Body of pancreas (tissue), 4 donors: ENCODE data around the gene THSD4.

Experiments
- POLR2A ChIP-seq, 3 donors: fragments of 450-650 bp; IDR thresholded peaks; one replicate each; pipeline ENCODE4 v1.6.1; 2016; ENCODE audit warnings: antibody characterized with exemption in 3 of 3, mild to moderate bottlenecking in 2 of 3
- TF ChIP-seq, protein P1 (sequence below), 7 experiments: fragments of 450-650 bp in 4 of 7; fragments of 200-600 bp in 3 of 7; sonication (generic) in 3 of 7; IDR thresholded peaks; one replicate each; pipeline ENCODE4 v1.5.1; 2016 to 2019; ENCODE audit warnings: antibody characterized with exemption in 7 of 7

DNA sequence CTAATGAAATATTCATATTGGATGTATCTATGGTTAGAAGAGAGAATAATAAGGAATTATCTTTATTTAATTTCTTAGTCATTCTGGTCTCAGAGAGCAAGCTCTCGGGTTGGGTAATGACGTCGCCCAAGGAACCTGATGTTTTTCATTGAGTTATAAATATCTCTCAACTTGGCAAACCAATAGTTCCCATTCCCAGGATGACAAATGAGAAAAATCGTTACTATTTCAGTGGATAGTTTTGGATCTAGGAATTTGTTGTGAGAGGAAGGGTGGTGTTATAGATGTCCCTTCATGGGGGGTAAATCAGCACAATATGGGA is 532.2 kb downstream of the THSD4 start:
- TF ChIP-seq, protein P1, sequence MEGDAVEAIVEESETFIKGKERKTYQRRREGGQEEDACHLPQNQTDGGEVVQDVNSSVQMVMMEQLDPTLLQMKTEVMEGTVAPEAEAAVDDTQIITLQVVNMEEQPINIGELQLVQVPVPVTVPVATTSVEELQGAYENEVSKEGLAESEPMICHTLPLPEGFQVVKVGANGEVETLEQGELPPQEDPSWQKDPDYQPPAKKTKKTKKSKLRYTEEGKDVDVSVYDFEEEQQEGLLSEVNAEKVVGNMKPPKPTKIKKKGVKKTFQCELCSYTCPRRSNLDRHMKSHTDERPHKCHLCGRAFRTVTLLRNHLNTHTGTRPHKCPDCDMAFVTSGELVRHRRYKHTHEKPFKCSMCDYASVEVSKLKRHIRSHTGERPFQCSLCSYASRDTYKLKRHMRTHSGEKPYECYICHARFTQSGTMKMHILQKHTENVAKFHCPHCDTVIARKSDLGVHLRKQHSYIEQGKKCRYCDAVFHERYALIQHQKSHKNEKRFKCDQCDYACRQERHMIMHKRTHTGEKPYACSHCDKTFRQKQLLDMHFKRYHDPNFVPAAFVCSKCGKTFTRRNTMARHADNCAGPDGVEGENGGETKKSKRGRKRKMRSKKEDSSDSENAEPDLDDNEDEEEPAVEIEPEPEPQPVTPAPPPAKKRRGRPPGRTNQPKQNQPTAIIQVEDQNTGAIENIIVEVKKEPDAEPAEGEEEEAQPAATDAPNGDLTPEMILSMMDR (IDR thresholded peaks at IDR 0.05): no peak
- no peak for TF ChIP-seq POLR2A (IDR thresholded peaks at IDR 0.05)
